GF-D8 (cell line): ENCODE measurements around the gene CIITA.

ENCODE experiments used
- DNase-seq: peaks from one replicate; lab custom pipeline; 2025; lab: John Stamatoyannopoulos, UW

CIITA gene

DNA sequence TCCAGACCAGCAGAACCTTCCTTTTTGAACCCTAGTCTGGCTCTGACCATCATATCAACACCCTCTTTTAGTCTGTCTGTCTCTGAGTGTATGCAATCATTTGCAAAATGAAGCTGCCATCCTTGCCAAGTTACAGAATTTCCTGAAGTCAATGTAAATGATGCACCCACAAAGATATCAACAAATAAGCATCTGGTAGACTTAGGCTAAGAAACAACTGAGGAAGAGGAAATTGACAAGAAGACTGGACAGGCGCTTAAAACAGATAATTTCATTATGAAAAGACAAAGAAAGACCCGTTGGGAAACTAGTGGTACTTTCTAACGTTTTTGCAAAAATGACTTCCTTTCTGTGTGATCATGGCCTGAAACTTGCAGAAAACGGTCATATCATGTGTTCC lies 24.7 kb upstream of the CIITA start:
- no peak for DNase-seq

GRCh38 chr16:10852948-10853347 lies 24.1 kb upstream of the CIITA start:
- DNase-seq: no peak

- DNase-seq: no peak
Measured at GRCh38 chr16:10856042-10856441, 21.0 kb upstream of the CIITA start.

- DNase-seq: no peak
Measured at GRCh38 chr16:10858203-10858602, 18.8 kb upstream of the CIITA start.

DNA sequence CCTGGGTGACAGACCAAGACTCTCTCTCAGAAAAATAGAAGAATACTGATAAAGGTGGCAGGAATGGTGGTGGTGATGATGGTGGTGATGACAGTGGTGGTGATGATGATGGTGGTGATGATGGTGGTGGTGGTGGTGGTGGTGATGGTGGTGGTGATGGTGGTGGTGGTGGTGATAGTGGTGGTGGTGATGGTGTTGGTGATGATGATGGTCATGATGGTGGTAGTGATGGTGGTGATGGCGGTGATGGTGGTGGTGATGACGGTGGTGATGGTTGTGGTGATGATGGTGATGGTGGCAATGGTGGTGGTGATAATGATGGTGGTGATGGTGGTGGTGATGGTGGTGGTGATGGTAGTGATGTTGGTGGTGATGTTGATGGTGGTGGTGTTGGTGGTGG lies 18.0 kb upstream of the CIITA start:
- no peak for DNase-seq

- DNase-seq: no peak
Measured at GRCh38 chr16:10859658-10860057, 17.3 kb upstream of the CIITA start.

GRCh38 chr16:10862438-10862837 lies 14.6 kb upstream of the CIITA start:
- DNase-seq: no peak

DNA sequence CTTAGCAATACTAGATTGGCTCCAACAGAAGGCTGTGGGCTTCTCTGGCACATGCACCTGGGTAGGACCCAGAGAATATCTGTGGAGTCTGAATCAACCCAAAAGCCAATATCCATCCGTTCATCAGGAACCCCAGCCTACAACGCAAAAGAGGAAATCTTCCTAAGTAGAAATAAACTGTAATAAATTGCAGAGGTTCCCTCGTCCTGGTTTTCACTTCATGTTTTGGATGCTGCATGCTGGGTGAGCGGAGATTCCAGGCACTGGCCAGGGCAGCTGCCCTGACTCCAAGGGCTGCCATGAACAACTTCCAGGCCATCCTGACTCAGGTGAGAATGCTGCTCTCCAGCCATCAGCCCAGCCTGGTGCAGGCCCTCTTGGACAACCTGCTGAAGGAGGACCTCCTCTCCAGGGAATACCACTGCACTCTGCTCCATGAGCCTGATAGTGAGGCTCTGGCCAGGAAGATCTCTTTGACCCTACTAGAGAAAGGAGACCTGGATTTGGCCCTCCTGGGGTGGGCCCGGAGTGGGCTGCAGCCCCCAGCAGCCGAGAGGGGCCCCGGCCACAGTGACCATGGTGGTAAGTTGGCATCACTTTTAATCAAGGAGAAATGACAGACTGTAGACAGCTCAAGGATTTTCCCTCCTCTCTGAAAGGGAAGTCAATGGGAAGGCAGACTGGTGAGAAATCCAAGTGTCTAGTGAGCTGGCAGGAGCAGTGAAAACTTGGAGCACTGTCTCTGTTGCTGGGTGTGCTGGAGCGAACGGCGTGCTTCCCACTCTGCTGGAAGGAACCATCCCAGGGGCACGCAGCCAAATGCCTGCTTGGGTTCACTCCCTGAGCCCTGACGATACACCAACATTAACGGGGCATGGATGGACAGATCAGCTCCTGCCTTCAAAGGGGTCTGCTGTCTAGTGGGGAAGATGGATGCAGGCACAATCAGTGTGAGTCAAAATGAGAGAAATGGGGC lies 10.7 kb upstream of the CIITA start:
- no peak for DNase-seq

GRCh38 chr16:10867199-10867598 lies 9.8 kb upstream of the CIITA start:
- no peak for DNase-seq

- DNase-seq: no peak
Measured at GRCh38 chr16:10868104-10868595, 8.9 kb upstream of the CIITA start.

DNA sequence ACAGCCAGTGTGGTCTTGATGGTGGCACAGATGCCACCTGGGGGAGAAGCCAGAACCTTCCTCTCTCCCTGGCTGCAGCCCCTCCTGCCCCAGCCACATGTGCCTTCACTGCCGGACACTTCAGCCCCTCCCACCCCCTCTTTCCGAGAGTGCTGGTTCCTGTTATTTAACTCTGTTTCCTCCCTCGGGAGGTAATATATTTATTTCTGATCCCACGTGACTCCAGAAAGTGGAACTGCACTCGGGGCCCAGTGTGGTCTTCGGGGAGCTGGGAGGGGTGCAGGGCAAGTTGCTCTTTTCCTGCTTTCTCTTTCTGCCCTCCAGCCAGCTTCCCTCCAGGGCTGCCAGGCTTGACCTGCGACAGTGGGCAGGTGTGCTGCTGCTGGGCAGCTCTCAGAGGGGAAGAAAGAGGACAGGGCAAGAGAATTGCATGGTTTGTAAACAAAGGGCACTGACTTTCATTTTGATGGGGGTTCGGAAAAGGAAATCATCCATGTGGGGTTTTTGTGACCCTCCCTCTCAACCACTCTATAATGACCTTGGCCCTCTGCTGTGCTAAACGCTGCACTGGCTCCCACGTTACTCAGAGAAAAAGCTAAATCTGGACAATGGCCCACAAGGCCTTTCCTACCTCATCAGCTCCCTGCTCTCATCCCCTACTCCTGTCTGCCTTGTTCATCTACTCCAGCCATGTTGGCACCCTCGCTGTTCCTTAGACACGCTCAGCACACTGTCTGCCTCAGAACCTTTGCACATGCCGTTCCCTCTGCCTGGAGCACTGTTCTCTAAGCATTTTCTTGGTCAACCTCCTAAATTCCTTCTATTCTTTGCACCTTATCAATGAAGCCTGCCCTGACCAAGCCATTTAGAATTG lies 8.2 kb upstream of the CIITA start:
- peak; percentile 67 for DNase-seq

GRCh38 chr16:10870137-10870776 lies 6.7 kb upstream of the CIITA start:
- DNase-seq: no peak

DNA sequence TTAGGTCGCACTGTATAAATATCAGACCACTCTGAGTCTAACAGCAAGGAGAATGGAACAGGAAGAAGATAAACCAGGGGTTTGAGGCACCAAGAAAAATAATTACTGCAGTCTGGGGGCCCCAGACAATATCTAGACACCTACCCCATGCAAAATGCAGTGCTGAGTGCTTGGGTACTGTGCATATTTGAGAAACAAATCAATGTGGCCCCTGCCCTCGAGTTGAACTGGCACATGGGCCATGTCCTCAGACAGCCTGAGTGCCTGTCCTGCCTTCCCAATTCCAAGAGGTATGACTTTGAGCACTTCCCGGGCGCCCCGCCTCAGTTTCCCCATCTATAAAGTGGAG lies 6.2 kb upstream of the CIITA start:
- DNase-seq: no peak

DNA sequence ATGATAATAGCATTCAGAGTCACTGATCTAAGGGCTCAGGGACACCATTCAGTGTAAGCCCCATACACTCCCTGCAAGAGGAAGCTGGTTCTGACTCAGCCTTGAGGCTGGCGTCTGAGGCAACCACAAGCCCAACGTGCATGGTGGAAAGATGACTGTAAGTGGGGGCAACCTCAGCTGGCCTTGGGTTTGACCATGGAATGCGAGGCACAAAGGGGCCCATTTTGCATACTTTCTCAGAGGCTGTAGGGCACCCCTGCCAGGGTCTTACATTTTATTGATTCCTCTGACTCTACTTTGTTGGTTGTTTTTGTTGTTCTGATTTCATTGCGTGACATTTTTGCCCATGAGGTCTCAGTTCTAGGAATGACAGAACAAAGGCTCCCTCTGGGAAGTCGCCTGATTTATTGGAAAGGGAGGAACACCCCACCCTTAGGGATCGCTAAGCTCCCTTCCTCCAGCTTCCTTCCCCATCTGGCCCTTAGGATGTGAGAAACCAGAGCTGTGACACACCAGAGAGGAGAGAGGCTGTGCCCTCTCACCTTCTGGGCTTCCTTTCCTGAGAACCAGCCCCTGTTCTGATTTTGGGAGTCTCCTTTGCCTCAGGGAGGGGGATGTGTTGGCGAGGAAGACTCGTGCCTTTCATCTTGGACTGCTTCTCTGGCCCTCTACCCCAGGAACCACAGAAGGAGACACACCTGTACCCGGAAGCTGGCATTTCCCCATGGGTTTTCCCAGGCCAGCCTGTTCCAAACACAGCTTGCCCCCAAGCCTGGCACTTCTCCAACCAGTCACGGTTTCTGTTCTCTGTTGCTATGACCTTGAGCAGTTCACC lies 5.6 kb upstream of the CIITA start:
- peak; percentile 15 for DNase-seq

DNA sequence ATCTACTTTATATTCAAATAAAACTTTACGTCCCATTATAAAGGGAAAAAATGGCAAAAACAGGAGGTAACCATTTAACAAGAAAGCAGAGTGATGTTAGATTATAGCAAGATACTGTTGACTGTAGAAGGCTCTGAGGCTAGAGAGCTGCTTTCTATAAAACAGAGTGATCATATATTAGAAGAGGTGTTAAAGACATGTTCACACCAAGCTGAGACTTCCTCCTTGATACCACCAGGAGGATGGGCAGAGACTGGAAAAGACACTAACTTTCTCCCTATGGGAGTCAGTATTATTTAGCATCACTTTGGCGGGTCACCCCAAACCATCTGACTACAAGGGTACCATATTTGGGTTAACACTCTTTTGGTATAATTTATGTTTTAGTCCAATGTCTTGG lies 687 bp upstream of the CIITA start:
- no peak for DNase-seq

DNA sequence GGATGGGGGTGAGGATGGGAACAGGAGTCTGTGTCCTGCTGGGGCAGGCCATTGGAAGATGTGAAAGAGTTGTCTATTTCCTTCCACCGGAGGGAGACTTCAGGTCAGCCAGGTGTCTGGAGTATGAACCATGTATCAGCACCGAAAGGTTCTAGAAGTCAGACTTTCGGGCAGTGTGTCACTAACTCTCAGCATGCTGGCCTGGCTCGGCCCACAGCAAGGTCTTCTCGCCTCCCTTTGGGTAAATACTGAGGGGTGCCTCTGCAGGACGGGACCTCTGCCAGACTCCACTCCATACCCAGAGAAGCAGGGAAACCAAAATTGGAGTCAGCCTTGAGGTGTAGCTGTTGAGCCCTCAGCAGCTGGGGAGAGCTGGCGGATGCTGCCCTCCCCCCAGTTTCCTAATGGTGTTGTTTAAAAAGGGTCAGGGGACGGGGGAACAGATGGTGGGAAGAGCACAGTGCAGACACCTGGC lies 507 bp downstream of the CIITA start:
- DNase-seq: no peak

DNA sequence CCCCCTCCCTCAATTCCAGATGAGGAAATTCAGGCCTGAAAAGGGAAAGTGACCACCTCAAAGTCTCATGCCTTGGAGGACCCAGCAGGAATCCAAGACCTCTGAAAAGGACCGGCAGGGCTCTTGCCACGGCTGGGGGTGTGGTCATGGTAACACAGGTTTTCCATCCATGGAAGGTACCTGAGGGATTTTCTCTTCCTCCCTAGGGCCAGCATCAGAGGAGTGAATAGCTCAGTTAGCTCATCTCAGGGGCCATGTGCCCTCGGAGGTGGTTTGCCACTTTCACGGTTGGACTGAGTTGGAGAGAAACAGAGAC lies 1.3 kb downstream of the CIITA start:
- no peak for DNase-seq

GRCh38 chr16:10878644-10879501 lies 1.9 kb downstream of the CIITA start:
- no peak for DNase-seq

- DNase-seq: no peak
Measured at GRCh38 chr16:10879681-10880589, 2.9 kb downstream of the CIITA start.
